ENCODE data around the gene FUT8.

The FUT8 gene

GRCh38 chr14:65720743-65721142 is 308.2 kb downstream of the FUT8 start:
- no peaks in the 10 kb centered on the region for H3K4me1 ChIP-seq

GRCh38 chr14:65723348-65723747 is 310.8 kb downstream of the FUT8 start:
- Histone ChIP-seq H3K36me3 (no peaks in the 10 kb centered on the region), H3K9me3 (no peaks in the 10 kb centered on the region), H3K4me1 (no peaks in the 10 kb centered on the region), H3K27me3 (no peaks in the 10 kb centered on the region), H3K4me3 (ENCODE audit: low read depth, low read length) (no peak overlapping the region)
- no peak for DNase-seq
- TF ChIP-seq CTCF (IDR thresholded peaks at IDR 0.05; ENCODE audit: low read depth, low read length): no peak

More at GRCh38 chr14:65720743-65721142, 308.2 kb downstream of the FUT8 start:
- DNase-seq: no peak
- Histone ChIP-seq H3K27me3 (no peaks in the 10 kb centered on the region), H3K9me3 (no peaks in the 10 kb centered on the region), H3K36me3 (no peaks in the 10 kb centered on the region), H3K4me3 (ENCODE audit: low read depth, low read length) (no peak overlapping the region)
- no peak for TF ChIP-seq CTCF (IDR thresholded peaks at IDR 0.05; ENCODE audit: low read depth, low read length)

GRCh38 chr14:65728604-65729003 is 316.1 kb downstream of the FUT8 start:
- TF ChIP-seq CTCF (IDR thresholded peaks at IDR 0.05; ENCODE audit: low read depth, low read length): no peak
- DNase-seq: no peak
- Histone ChIP-seq H3K27me3 (no peaks in the 10 kb centered on the region), H3K4me1 (no peaks in the 10 kb centered on the region), H3K36me3 (no peaks in the 10 kb centered on the region), H3K4me3 (ENCODE audit: low read depth, low read length) (no peak overlapping the region), H3K9me3 (no peaks in the 10 kb centered on the region)

GRCh38 chr14:65729566-65729965 is 317.0 kb downstream of the FUT8 start:
- Histone ChIP-seq H3K27me3 (no peaks in the 10 kb centered on the region), H3K9me3 (no peaks in the 10 kb centered on the region), H3K4me1 (no peaks in the 10 kb centered on the region), H3K36me3 (no peaks in the 10 kb centered on the region), H3K4me3 (ENCODE audit: low read depth, low read length) (no peak overlapping the region)
- TF ChIP-seq CTCF (IDR thresholded peaks at IDR 0.05; ENCODE audit: low read depth, low read length): no peak
- DNase-seq: no peak

GRCh38 chr14:65731933-65732506 is 319.5 kb downstream of the FUT8 start:
- Histone ChIP-seq H3K27me3 (no peaks in the 10 kb centered on the region), H3K4me1 (no peaks in the 10 kb centered on the region), H3K4me3 (ENCODE audit: low read depth, low read length) (no peak overlapping the region), H3K9me3 (no peaks in the 10 kb centered on the region), H3K36me3 (no peaks in the 10 kb centered on the region)
- no peak for TF ChIP-seq CTCF (IDR thresholded peaks at IDR 0.05; ENCODE audit: low read depth, low read length)
- DNase-seq: no peak

- no peaks in the 10 kb centered on the region for H3K36me3 ChIP-seq
- no peak for TF ChIP-seq CTCF (IDR thresholded peaks at IDR 0.05; ENCODE audit: low read depth, low read length)
- H3K4me1 ChIP-seq: no peaks in the 10 kb centered on the region
- H3K9me3 ChIP-seq: no peaks in the 10 kb centered on the region
- no peak for DNase-seq
- no peaks in the 10 kb centered on the region for H3K27me3 ChIP-seq
- no peak overlapping the region for H3K4me3 ChIP-seq (ENCODE audit: low read depth, low read length)
Observed at GRCh38 chr14:65738339-65738738, 325.8 kb downstream of the FUT8 start.
